AG09319 (cell line): Measurements from ENCODE around the gene EPS15.
"Not testable (repeated sequence)": the region's sequence is repeated elsewhere in the genome, so short reads cannot be mapped to it uniquely, and the experiment has no call there.

Source experiments
- DNase-seq: peaks from one replicate; pipeline ENCODE4 v3.0.0-alpha.2; 2010; ENCODE audit warnings: low read depth; ENCODE audit errors: extremely low read depth
- CTCF ChIP-seq: IDR thresholded peaks from 2 replicates; pipeline ENCODE4 v1.5.1; 2011; ENCODE audit warnings: low read depth, mild to moderate bottlenecking, inconsistent platforms, low read length, moderate library complexity

The EPS15 gene

GRCh38 chr1:51414811-51415210 lies 104.3 kb downstream of the EPS15 start:
- no peak for TF ChIP-seq CTCF
- DNase-seq = no peak

GRCh38 chr1:51411820-51412219 lies 107.2 kb downstream of the EPS15 start:
- DNase-seq = not testable (repeated sequence)

- TF ChIP-seq CTCF = no peak
- no peak for DNase-seq
These were observed 108.3 kb downstream of the EPS15 start for GRCh38 chr1:51410568-51411460.

- not testable (repeated sequence) for DNase-seq
These were observed 109.1 kb downstream of the EPS15 start for GRCh38 chr1:51409755-51410541.

GRCh38 chr1:51392241-51392640 lies 126.8 kb downstream of the EPS15 start:
- no peak for TF ChIP-seq CTCF
- no peak for DNase-seq

GRCh38 chr1:51390641-51391040 lies 128.4 kb downstream of the EPS15 start:
- not testable (repeated sequence) for DNase-seq

GRCh38 chr1:51387288-51387687 lies 131.8 kb downstream of the EPS15 start:
- DNase-seq = not testable (repeated sequence)

- not testable (repeated sequence) for DNase-seq
These were observed 132.8 kb downstream of the EPS15 start for GRCh38 chr1:51386259-51386658.

- DNase-seq = no peak
- no peak for TF ChIP-seq CTCF
These were observed 133.3 kb downstream of the EPS15 start for GRCh38 chr1:51385776-51386175.

GRCh38 chr1:51381964-51382363 lies 137.1 kb downstream of the EPS15 start:
- no peak for TF ChIP-seq CTCF
- DNase-seq = no peak
